KMS-11 (cell line): ENCODE data around the gene PMP22.

Experiments
- H2AFZ ChIP-seq: fragments of 200-600 bp; sonication (generic); 2 replicates; pipeline ENCODE4 v1.6.1; 2016; ENCODE audit warnings: antibody characterized with exemption, mixed run types, low read depth
- H3K27ac ChIP-seq: fragments of 200-600 bp; sonication (generic); 2 replicates; pipeline ENCODE4 v1.6.1; 2016; ENCODE audit warnings: mild to moderate bottlenecking, mixed run types
- H3K27me3 ChIP-seq: fragments of 200-600 bp; sonication (generic); 2 replicates; pipeline ENCODE4 v1.6.1; 2017; ENCODE audit warnings: mild to moderate bottlenecking, low read depth, mixed run types, moderate library complexity; ENCODE audit not compliant: insufficient read depth
- H3K36me3 ChIP-seq: fragments of 200-600 bp; sonication (generic); 2 replicates; pipeline ENCODE4 v1.6.1; 2017; ENCODE audit warnings: mild to moderate bottlenecking, mixed run types; ENCODE audit not compliant: insufficient read depth
- H3K4me1 ChIP-seq: fragments of 200-600 bp; sonication (generic); 2 replicates; pipeline ENCODE4 v1.6.1; 2016; ENCODE audit warnings: mild to moderate bottlenecking, low read depth, mixed run types; ENCODE audit not compliant: poor library complexity, severe bottlenecking
- H3K4me2 ChIP-seq: fragments of 200-600 bp; sonication (generic); 2 replicates; pipeline ENCODE4 v1.7.0; 2016; ENCODE audit warnings: mild to moderate bottlenecking, mixed run types
- H3K4me3 ChIP-seq: fragments of 200-600 bp; sonication (generic); IDR thresholded peaks from 2 replicates; pipeline ENCODE4 v1.6.1; 2017; ENCODE audit warnings: low read depth, low read length, mixed read lengths; ENCODE audit not compliant: insufficient read depth
- H3K79me2 ChIP-seq: fragments of 200-600 bp; sonication (generic); 2 replicates; pipeline ENCODE4 v1.6.1; 2016; ENCODE audit warnings: low read depth, mixed run types; ENCODE audit not compliant: insufficient read depth
- H3K9ac ChIP-seq: fragments of 200-600 bp; sonication (generic); 2 replicates; pipeline ENCODE4 v1.6.1; 2016; ENCODE audit warnings: mild to moderate bottlenecking, mixed run types
- H4K20me1 ChIP-seq: fragments of 200-600 bp; sonication (generic); 2 replicates; pipeline ENCODE4 v1.6.1; 2016; ENCODE audit warnings: mild to moderate bottlenecking, mixed run types; ENCODE audit not compliant: insufficient read depth
- CTCF ChIP-seq: fragments of 200-600 bp; sonication (generic); conservative IDR thresholded peaks from 2 replicates; pipeline ENCODE4 v1.6.1; 2017; ENCODE audit warnings: low read depth, mild to moderate bottlenecking, antibody characterized with exemption, low read length, moderate library complexity, mixed read lengths

Gene PMP22

GRCh38 chr17:15260376-15261257, 4.5 kb downstream of the PMP22 start:
- H4K20me1 ChIP-seq, result no peaks in the 10 kb centered on the region
- H3K27ac ChIP-seq, result no peak overlapping the region
- peak overlapping the region; percentile 6; the same call in 1 of the 2 replicates for H3K4me2 ChIP-seq
- H2AFZ ChIP-seq, result peak overlapping the region; percentile 41; the same call in 1 of the 2 replicates
- no peaks in the 10 kb centered on the region for H3K27me3 ChIP-seq
- H3K4me1 ChIP-seq, result no peaks in the 10 kb centered on the region
- no peak overlapping the region for H3K4me3 ChIP-seq
- no peaks in the 10 kb centered on the region for H3K79me2 ChIP-seq
- TF ChIP-seq CTCF, result no peak; the same call in 1 of the 2 replicates
- H3K9ac ChIP-seq, result no peak overlapping the region; the same call in 1 of the 2 replicates
- no peaks in the 10 kb centered on the region for H3K36me3 ChIP-seq

- no peaks in the 10 kb centered on the region for H3K27me3 ChIP-seq
- no peak for TF ChIP-seq CTCF
- no peak overlapping the region for H3K27ac ChIP-seq
- H2AFZ ChIP-seq, result no peak overlapping the region
- H3K79me2 ChIP-seq, result no peaks in the 10 kb centered on the region
- H3K4me1 ChIP-seq, result no peaks in the 10 kb centered on the region
- no peaks in the 10 kb centered on the region for H3K36me3 ChIP-seq
- H3K4me2 ChIP-seq, result no peak overlapping the region
- H3K9ac ChIP-seq, result no peak overlapping the region
- H4K20me1 ChIP-seq, result no peaks in the 10 kb centered on the region
- H3K4me3 ChIP-seq, result no peak overlapping the region
Observed at GRCh38 chr17:15257796-15258512, 7.2 kb downstream of the PMP22 start.

GRCh38 chr17:15257258-15257788, 7.8 kb downstream of the PMP22 start:
- no peaks in the 10 kb centered on the region for H3K4me1 ChIP-seq
- peak; percentile 54 for TF ChIP-seq CTCF
- H3K79me2 ChIP-seq, result no peaks in the 10 kb centered on the region
- no peak overlapping the region for H3K27ac ChIP-seq
- no peaks in the 10 kb centered on the region for H3K36me3 ChIP-seq
- no peak overlapping the region for H3K9ac ChIP-seq
- no peaks in the 10 kb centered on the region for H3K27me3 ChIP-seq
- no peak overlapping the region for H3K4me2 ChIP-seq
- H4K20me1 ChIP-seq, result no peaks in the 10 kb centered on the region
- no peak overlapping the region for H3K4me3 ChIP-seq
- H2AFZ ChIP-seq, result peak overlapping the region; percentile 18; the same call in 1 of the 2 replicates

GRCh38 chr17:15256689-15257088, 8.4 kb downstream of the PMP22 start:
- H3K4me3 ChIP-seq, result no peak overlapping the region
- no peaks in the 10 kb centered on the region for H3K27me3 ChIP-seq
- no peaks in the 10 kb centered on the region for H3K36me3 ChIP-seq
- no peak overlapping the region for H3K9ac ChIP-seq
- no peaks in the 10 kb centered on the region for H3K4me1 ChIP-seq
- H2AFZ ChIP-seq, result no peak overlapping the region
- no peaks in the 10 kb centered on the region for H3K79me2 ChIP-seq
- H3K4me2 ChIP-seq, result no peak overlapping the region
- H4K20me1 ChIP-seq, result no peaks in the 10 kb centered on the region
- no peak overlapping the region for H3K27ac ChIP-seq
- TF ChIP-seq CTCF, result no peak
